ENCODE measurements around the gene MED17.

GRCh38 chr11:93849751-93850593, 65.9 kb downstream of the MED17 start:
- no peak for TF ChIP-seq CTCF (IDR thresholded peaks at IDR 0.05)
- no peak for TF ChIP-seq ZFX (IDR thresholded peaks at IDR 0.05; ENCODE audit: borderline replicate concordance)

All from 22Rv1 (cell line).